LNCaP clone FGC (cell line): Measurements from ENCODE around the gene LUZP1.

Experiments
- DNase-seq: peaks from one replicate; pipeline ENCODE4 v3.0.0-alpha.2; 2011; ENCODE audit warnings: low read depth
- H3K4me3 ChIP-seq: 2 replicates; pipeline ENCODE4 v1.5.1; 2011; ENCODE audit warnings: mild to moderate bottlenecking, low read depth, low read length, control low read depth
- CTCF ChIP-seq: IDR thresholded peaks from 2 replicates; pipeline ENCODE4 v1.5.1; 2012; ENCODE audit warnings: mild to moderate bottlenecking; ENCODE audit not compliant: control insufficient read depth, insufficient read depth; ENCODE audit errors: extremely low read depth

Gene LUZP1

GRCh38 chr1:23037081-23037740, 131.4 kb downstream of the LUZP1 start:
- H3K4me3 ChIP-seq, result no peak overlapping the region
- TF ChIP-seq CTCF, result no peak
- DNase-seq, result no peak

GRCh38 chr1:23035823-23036452, 132.7 kb downstream of the LUZP1 start:
- TF ChIP-seq CTCF, result no peak
- DNase-seq, result no peak
- no peak overlapping the region for H3K4me3 ChIP-seq
